GM18520 (cell line): ENCODE results near the gene COLEC12.
"Not testable (repeated sequence)": the region's sequence is repeated elsewhere in the genome, so short reads cannot be mapped to it uniquely, and the experiment has no call there.

Experiments used
- ATAC-seq: cut with Tn5 transposase; IDR thresholded peaks from one replicate; pipeline ENCODE4 v1.9.1; 2021; ENCODE audit not compliant: unreplicated experiment

Gene COLEC12

DNA sequence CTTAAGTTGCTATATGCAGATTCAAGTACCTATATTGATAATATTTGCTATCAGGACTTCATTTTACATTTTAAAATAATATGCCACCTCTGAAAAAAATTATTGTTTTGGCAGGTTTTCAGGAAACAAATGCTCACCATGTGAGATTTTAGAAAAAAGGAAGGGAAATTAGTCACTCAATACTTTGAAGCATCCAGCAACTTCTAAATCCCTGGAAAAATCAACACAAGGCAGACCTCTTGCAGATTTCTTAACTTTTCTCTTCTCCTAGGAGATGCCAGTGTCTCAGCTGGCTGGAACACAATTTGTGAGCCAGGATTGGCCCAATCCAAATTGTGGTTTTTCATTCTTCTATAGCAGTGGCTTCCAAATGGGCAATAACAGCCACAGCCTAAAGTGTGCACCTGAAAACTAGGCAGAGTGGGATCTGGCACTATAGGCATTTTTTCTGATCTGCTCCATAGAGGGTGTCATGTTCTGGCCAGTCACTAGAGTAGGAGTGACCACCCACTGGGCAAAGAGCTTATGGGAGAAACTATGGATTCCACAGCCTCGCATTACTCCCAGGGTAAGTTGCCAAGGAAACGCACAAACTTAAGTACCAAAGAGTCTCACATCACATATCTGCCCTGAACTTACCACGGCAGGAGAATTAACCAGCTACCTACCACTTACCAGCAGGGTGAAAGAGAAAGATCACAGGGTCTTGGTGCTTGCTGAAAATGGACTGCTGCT, 204.6 kb downstream of the COLEC12 start:
- no peak for ATAC-seq

DNA sequence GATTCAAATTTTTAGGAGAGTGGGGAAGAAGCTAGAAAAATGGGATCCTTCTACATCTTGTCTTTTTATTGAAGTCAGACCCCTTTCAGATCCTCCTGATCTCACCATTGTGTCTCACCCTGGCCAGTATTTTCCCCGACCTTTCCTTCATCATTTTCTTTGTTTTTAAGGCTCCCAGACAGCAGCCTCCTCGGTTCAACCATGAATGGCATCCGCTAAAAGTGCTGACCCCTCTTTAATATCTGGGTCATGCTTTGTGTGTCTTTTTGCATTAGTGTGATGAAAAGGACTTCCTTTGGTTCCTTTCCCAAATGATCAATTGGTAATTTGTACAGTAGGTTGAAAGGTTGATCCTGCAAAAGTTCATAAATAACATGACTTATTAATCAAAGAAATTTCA, 205.9 kb downstream of the COLEC12 start:
- no peak for ATAC-seq

DNA sequence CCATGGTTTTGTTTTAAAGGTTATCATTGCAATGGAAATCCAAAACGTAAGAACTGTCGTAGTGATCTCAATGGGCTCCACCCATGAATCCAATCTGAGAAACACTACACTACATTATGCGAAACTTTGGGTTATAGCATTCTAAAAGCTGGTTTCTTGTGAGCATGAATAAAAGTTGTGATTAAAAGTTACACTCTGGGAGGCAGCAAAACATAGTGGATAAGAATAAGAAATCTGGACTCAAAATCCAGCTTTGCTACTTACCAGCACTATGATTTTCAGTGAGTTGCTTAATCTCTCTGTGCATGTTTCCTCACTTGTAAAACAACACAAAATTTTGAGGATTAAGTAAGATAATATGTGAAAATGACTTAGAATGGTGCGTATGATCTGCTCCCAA, 207.0 kb downstream of the COLEC12 start:
- ATAC-seq: no peak

DNA sequence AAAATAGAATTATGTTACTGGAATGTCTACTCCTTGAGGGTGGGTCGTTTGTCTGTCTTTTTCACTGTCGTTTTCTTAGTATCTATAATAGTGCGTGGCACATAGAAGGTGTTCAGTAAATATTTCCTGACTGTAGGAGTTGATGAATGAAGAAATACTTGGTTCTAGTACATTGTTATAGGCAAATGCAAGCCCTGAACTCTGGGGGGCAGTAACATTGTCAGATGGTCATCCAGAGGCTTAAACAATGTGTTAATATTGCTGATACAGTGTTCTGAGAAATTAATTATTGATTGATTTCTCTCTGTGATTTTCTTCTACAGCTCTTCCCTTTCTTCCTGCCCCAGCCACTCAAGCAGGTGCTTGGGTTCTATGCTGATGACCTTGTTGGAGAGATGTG, 208.2 kb downstream of the COLEC12 start:
- ATAC-seq: no peak

DNA sequence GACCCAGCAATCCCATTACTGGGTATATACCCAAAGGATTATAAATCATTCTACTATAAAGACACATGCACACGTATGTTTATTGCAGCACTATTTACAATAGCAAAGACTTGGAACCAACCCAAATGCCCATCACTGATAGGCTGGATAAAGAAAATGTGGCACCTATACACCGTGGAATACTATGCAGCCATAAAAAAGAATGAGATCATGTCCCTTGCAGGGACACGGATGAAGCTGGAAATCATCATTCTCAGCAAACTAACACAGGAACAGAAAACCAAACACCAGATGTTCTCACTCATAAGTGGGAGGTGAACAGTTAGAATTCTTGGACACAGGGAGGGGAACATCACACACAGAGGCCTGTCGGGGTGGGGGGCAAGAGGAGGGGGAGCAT, 210.5 kb downstream of the COLEC12 start:
- ATAC-seq: not testable (repeated sequence)

DNA sequence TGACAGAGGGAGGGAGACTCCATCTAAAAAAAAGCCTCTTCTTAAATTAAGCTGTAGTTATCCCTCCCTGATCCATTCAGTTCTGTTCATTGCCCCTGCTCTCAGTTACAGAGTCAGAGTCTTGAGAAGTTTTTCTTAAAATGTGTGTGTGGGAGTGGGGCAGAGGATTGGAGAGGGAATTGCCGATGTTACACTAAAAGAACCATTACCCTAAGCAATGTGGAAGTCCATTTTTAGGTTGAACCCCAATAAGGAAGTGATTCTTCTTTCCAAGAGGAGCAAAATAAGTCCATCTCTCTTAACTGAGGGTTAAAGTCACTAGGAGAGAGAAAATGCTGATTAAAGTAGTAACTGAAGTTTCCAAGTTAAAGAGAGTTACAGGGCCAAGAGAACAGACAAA, 211.5 kb downstream of the COLEC12 start:
- ATAC-seq: no peak

DNA sequence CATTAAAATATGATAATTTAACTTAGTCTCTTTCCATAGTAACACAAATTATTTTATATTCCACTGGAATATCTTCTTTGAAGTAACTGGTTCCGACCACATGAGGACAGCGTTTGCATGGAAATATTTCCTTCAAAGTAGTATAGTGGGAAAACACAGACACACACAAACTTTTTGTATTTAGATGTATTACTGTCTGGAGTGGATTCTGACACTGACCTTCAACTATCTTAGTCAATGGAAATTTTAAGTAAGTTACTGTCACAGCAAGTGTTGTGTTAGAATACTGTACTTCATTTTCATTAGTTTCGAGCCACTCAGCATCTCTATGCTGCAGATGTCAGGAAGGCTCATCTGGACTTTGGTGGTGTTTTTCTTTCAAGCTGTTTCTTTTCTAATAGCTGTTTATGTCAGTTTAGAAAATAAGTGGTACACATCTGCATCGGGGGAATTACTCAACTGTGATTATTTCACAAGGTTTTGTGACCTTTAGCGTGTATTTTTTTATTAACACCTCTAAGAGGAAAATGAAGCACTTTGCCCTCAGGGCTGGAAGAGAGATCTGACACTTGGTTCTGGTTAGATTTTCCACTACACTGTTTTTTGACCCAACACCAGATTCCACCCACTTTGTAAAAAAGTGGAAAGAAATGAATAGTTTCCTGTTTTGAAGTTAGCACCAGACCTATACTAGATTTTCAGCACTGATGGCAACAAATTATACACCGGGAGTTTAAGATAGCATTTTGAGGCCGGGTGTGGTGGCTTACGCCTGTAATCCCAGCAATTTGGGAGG, 213.8 kb downstream of the COLEC12 start:
- no peak for ATAC-seq

DNA sequence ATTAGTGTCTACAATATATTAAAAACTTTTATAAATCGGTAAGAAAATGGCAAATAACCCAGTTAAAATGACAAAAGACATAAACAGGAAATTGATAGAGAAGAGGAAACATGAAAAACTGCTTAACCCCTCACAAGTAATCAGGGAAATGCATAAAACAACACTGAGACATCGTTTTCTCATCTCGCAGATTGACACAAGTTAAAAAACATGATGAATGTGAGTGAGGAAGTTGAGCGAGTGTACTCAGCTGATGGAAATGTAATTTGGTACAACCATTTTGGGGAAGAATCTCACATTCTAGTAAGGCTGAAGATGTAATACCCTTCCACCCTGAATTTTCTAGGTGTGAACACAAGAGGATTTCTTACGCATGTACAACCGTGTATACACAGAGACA, 214.7 kb downstream of the COLEC12 start:
- ATAC-seq: no peak

DNA sequence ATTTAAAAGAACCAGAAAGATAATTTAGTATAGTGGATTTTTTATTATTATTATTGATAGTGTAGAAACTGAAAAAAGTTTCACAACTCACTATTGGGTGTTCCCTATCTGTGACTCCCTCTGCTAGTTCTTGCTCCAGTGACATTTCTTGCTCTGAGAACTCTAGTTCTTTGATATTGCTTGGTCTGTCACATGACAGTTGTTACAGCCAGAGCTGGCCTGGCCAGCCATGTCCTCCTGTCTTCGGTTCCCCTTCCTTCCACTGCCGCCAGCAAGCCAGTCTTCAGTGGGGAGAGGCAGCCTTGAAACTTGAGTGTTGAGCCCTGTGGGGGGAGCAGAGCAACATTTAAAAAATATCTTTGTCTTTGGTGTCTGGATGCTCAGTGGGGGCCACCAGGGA, 225.0 kb downstream of the COLEC12 start:
- no peak for ATAC-seq

DNA sequence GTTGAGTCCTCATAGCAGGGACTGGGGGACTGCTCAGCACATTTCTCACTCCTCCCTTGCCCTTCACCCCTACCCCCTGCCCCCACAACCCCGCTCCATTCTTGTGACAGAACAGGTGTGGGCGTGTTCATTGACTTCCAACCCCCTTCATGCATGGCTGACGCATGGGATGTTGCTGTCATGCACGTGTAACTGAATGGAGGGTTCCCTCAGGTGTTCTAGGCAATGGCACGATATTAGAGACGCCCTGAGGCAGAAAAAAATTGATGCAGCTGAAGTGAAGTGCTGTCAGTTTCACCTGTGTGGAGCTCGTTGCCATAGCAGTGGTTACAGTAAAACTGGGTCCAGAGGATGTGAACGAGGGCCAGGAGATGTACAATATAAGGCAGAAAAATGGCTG, 226.2 kb downstream of the COLEC12 start:
- ATAC-seq: no peak

DNA sequence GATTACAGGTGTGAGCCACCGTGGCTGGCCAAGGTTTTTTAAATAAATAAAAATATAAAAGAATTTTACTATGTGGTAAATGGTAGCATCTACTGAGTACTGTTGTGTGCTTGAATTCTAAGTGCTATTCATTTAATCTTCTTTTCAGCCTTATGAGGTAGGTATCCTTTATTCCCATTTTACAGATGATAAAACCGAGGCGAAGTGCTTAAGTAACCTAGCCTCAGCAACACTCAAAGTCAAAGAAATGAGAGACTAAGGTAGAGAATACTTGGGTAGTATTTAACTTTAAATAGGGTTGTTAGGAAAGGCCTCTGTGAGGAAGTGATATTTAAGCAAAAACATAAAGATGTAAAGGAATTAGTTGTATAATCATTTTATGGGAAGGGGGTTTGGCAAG, 227.0 kb downstream of the COLEC12 start:
- no peak for ATAC-seq

DNA sequence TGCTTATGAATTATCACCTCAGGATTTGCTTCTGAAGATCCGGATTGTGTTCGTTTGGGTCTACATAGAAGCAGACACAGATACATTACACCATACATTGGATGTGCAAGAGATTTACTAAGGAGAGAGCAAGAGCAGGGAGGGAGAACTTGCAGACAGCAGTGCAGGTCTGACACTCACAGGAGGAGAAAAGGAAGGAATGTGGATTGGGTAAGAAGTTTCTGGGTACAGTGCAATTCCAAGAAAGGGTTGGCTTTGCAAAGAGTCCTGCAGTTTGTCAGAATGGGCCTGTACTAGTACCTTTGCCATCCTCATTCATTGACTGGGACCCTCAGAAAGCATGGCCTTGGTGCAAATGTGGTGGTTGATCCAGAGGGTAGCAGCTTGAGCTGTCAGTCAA, 227.9 kb downstream of the COLEC12 start:
- ATAC-seq: no peak

DNA sequence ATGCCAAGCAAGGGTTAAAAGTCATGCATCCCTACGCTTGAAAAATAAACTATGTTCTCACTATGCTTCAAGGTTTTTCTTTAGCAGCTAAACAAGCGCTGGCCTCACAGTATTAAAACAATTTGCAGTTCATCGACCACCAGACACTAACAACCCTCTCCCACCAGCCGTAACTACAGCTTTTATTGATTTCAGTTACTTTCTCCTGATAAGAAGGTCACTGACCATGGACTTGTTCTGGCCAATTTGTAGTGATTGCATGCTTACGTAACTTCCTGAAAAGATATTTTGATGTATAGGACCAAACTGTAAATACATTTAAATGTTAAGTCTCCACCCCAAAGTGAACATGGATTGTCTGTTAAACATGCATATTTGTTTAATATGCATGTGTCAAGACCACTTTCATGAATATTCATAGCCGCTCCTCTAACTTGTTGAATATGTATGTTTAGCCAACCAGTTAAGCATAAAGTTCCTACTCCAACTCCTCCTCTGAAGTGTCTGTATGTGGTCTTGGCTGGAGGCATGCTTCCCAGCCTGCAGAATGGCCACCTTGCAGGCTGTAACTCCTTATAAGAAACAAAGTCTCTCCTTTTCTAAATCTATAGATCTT, 230.9 kb downstream of the COLEC12 start:
- ATAC-seq: no peak

DNA sequence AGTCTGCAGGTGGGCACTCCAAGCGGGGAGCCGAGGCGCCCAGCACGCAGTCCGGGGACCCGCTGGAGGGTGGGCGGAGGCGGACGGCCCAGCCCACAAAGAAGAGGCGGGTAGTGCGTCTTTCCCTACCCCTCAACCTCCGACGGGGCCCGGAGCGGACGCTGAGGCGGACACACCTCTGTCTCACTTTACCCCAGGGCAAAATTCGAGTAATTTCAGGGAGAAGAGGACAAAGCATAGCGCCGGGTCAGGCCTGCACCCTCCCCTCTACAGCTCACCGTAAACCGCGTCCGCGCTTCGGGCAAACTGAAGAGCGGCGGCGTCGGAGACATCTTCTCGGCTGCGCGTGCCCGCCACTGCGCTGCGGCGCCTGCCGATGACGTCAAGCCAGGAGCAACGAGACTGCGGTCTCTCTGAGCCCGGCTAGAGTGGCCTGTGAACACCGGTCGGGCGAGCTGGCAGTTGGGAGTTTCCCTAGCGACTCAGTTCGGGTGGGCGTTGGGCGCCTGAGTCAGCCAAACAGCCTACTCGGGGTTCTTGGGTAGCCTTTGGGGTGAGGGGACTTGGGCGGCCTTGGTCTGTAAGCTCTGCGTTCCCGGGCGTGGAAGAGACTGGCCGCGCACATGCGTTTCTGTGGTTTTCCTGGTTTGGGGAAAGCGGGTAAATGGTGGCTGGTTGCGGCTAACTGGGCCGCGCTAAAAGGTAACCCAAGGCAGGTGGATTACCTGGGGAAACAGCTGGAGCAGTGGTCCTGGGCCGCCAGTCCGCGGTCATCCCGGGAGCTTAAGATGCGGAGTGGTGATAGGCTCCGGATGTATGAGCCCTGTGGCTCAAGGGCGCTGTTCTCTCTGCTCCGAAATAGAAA, 232.6 kb downstream of the COLEC12 start, which contains the start of gene THOC1:
TSS of gene THOC1 (minus strand) at position 360 of the 865 bp plus-strand sequence. CDS start at position 332, 28 bp downstream.
- ATAC-seq: peak; percentile 91

DNA sequence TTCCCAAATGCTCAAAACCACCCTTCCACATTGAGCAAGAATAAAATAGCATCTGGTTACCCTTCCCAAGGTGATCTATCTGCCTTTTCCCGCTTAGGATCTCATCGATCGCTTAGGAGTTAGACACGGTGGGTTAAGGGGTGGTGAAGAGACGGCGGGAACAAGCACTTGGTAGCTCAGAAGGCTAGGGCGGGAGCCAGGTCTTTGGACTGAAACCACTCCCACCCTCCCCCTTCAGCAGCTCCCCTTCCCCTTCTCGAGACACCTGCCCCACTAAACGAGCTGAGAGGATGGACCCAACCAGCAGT, 233.2 kb downstream of the COLEC12 start:
- ATAC-seq: no peak
